Hepatocyte (in vitro differentiated cells): ENCODE results near the gene MEP1A. TPM values are rescaled to one million over a fixed set of nuclear protein-coding genes. Genes with fewer than 3 reads are reported as not detected.
A peak's percentile ranks its signal among the peaks of the same experiment; 100 is the strongest.
"Not testable (repeated sequence)": the region's sequence is repeated elsewhere in the genome, so short reads cannot be mapped to it uniquely, and the experiment has no call there.

Experiments used
- DNase-seq: peaks from one replicate; pipeline ENCODE4 v3.0.0-alpha.2; 2016; ENCODE audit warnings: low spot score
- H2AFZ ChIP-seq: fragments of 200-600 bp; sonication (generic); 2 replicates; pipeline ENCODE4 v1.6.0; 2016; ENCODE audit warnings: antibody characterized with exemption, mild to moderate bottlenecking
- H3K27ac ChIP-seq: fragments of 200-600 bp; sonication (generic); 2 replicates; pipeline ENCODE4 v1.5.1; 2016; ENCODE audit warnings: mild to moderate bottlenecking
- H3K27me3 ChIP-seq: fragments of 200-600 bp; sonication (generic); 2 replicates; pipeline ENCODE4 v1.6.1; 2016
- H3K36me3 ChIP-seq: fragments of 200-600 bp; sonication (generic); replicated peaks from 2 replicates; pipeline ENCODE4 v1.5.1; 2016; ENCODE audit warnings: low read depth; ENCODE audit not compliant: insufficient read depth
- H3K4me1 ChIP-seq: fragments of 200-600 bp; sonication (generic); 2 replicates; pipeline ENCODE4 v1.5.1; 2016; ENCODE audit warnings: mild to moderate bottlenecking, moderate library complexity; ENCODE audit not compliant: insufficient read depth
- H3K4me2 ChIP-seq: fragments of 200-600 bp; sonication (generic); 2 replicates; pipeline ENCODE4 v1.6.0; 2016
- H3K4me3 ChIP-seq: fragments of 200-600 bp; sonication (generic); 2 replicates; pipeline ENCODE4 v1.5.1; 2016; ENCODE audit warnings: mild to moderate bottlenecking
- H3K79me2 ChIP-seq: fragments of 200-600 bp; sonication (generic); 2 replicates; pipeline ENCODE4 v1.6.0; 2017; ENCODE audit warnings: mild to moderate bottlenecking
- H3K9me2 ChIP-seq: fragments of 200-600 bp; sonication (generic); replicated peaks from 2 replicates; pipeline ENCODE4 v1.6.0; 2017; ENCODE audit warnings: mild to moderate bottlenecking; ENCODE audit not compliant: insufficient read depth
- H3K9me3 ChIP-seq: fragments of 200-600 bp; sonication (generic); 2 replicates; pipeline ENCODE4 v1.5.1; 2016; ENCODE audit warnings: low read depth, mild to moderate bottlenecking
- H4K20me1 ChIP-seq: fragments of 200-600 bp; sonication (generic); 2 replicates; pipeline ENCODE4 v1.6.0; 2016; ENCODE audit warnings: mild to moderate bottlenecking; ENCODE audit not compliant: insufficient read depth, poor library complexity, severe bottlenecking
- EZH2 ChIP-seq: fragments of 200-600 bp; sonication (generic); IDR thresholded peaks from 2 replicates; pipeline ENCODE4 v1.6.1; 2016; ENCODE audit warnings: antibody characterized with exemption, mild to moderate bottlenecking, borderline replicate concordance
- EZH2phosphoT487 ChIP-seq: fragments of 200-600 bp; sonication (generic); IDR thresholded peaks from one replicate; pipeline ENCODE4 v1.6.1; 2018; ENCODE audit warnings: antibody characterized with exemption, mild to moderate bottlenecking, low read depth, moderate library complexity; ENCODE audit not compliant: unreplicated experiment, severe bottlenecking
- WGBS: methylation state at CpG from one replicate; pipeline ENCODE4 v1.1.6; 2016; ENCODE audit warnings: low lambda C conversion rate; ENCODE audit errors: missing lambda C conversion rate; 5-methylcytosine and 5-hydroxymethylcytosine counted together
- polyA plus RNA-seq: library from polyadenylated mRNA; unstranded; fragments of >200 nt; fragmentation: Nextera tagmentation; extraction: Ambion mirVana; gene quantifications from 2 replicates; pipeline ENCODE4 v1.2.1, GENCODE V29; 2016
- total RNA-seq: library from RNA; depleted of rRNA; stranded (reverse); fragments of >200 nt; gene quantifications from 2 replicates; pipeline ENCODE4 v1.2.3, GENCODE V29; 2014
- TF ChIP-seq, protein P1 (sequence below): fragments of 200-600 bp; sonication (generic); IDR thresholded peaks from 2 replicates; pipeline ENCODE4 v1.5.1; 2016; ENCODE audit warnings: antibody characterized with exemption, mild to moderate bottlenecking; ENCODE audit not compliant: poor library complexity

The MEP1A gene
- total and polyA plus RNA-seq, 2 experiments from 2014 or later = 62.8 to 94.2 TPM

DNA sequence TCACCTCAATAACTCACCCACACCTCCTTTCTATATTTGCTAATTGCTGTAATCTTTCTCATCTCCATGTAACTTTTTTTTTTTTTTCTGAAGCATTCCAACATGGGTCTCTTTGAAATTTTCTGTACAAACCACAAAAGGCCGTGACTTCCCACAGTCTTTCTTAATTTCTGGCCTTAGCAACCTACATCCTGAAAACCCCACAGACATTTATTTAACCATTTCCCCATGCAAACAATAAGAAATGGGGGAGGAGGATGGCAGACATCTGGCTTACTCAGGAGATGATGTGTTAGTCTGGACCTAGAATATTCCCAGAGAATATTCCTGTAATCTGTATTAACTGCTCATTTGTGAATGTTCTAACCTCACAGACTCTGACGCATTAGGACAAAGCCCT is 57.6 kb downstream of the MEP1A start:
- no peak overlapping the region for H2AFZ ChIP-seq
- no peaks in the 10 kb centered on the region for H4K20me1 ChIP-seq
- no peaks in the 10 kb centered on the region for H3K9me2 ChIP-seq
- no peak overlapping the region for H3K4me3 ChIP-seq
- no peak overlapping the region for H3K4me2 ChIP-seq
- no peaks in the 10 kb centered on the region for H3K9me3 ChIP-seq
- 98% methylated on average over 2 of the region's 2 CpGs for whole genome bisulfite sequencing
- H3K36me3 ChIP-seq = no peaks in the 10 kb centered on the region
- DNase-seq = no peak
- H3K79me2 ChIP-seq = no peaks in the 10 kb centered on the region
- no peaks in the 10 kb centered on the region for H3K4me1 ChIP-seq
- TF ChIP-seq EZH2phosphoT487 (no peak), EZH2 (no peak)
- TF ChIP-seq, protein P1, sequence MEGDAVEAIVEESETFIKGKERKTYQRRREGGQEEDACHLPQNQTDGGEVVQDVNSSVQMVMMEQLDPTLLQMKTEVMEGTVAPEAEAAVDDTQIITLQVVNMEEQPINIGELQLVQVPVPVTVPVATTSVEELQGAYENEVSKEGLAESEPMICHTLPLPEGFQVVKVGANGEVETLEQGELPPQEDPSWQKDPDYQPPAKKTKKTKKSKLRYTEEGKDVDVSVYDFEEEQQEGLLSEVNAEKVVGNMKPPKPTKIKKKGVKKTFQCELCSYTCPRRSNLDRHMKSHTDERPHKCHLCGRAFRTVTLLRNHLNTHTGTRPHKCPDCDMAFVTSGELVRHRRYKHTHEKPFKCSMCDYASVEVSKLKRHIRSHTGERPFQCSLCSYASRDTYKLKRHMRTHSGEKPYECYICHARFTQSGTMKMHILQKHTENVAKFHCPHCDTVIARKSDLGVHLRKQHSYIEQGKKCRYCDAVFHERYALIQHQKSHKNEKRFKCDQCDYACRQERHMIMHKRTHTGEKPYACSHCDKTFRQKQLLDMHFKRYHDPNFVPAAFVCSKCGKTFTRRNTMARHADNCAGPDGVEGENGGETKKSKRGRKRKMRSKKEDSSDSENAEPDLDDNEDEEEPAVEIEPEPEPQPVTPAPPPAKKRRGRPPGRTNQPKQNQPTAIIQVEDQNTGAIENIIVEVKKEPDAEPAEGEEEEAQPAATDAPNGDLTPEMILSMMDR = no peak
- no peak overlapping the region for H3K27ac ChIP-seq
- H3K27me3 ChIP-seq = no peaks in the 10 kb centered on the region

DNA sequence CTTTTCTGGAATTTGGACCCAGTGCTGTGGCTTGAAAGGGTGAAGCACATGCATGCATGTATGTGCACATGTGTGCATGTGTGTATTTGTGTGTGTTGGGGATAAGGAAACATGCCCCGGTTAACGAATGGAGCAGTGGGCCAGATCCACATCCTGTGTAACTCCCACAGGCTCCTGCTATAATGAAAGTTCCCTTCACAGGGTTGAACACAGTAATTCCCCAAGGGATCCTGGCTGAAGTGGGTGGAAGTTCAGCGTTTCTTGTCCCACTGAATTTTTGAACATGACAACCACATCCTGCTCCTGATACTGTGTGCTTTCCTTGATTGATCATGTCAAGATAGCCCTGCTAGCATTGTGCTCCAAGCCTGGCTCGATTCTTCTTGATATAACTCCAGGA is 58.4 kb downstream of the MEP1A start:
- H3K4me2 ChIP-seq, H3K36me3 ChIP-seq, H3K9me3 ChIP-seq, H3K4me1 ChIP-seq, DNase-seq, H3K79me2 ChIP-seq, H3K27me3 ChIP-seq, H3K27ac ChIP-seq, H3K9me2 ChIP-seq, H2AFZ ChIP-seq, H3K4me3 ChIP-seq, H4K20me1 ChIP-seq: not testable (repeated sequence)
- WGBS = 96% methylated on average over 4 of the region's 4 CpGs

DNA sequence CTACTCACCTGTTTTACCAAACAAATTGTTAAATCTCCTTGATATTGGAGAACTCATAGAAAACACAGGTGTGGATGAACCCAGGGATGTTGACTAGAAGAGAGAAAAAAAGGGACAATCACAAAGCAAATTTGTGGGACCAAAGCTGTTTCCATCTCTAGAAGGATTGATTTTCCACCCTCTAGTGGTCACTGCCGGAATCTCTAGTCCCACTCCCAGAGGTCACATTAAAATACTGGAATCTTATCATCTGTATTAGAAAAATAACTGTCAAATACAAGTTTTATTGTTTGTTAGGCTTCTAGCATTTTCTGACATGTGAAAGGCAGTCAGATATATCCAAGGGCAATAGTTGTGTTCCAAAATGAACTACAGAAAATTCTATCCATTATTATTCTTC is 62.8 kb downstream of the MEP1A start:
- not testable (repeated sequence) for H3K27ac ChIP-seq, H3K27me3 ChIP-seq, H3K9me3 ChIP-seq, H3K4me3 ChIP-seq, H3K4me2 ChIP-seq, H3K9me2 ChIP-seq, H2AFZ ChIP-seq, H4K20me1 ChIP-seq, H3K79me2 ChIP-seq, H3K36me3 ChIP-seq, H3K4me1 ChIP-seq
- peak; percentile 29 for DNase-seq
- 4% methylated on average over 1 of the region's 1 CpG for WGBS
- TF ChIP-seq, protein P1 = peak; percentile 51

DNA sequence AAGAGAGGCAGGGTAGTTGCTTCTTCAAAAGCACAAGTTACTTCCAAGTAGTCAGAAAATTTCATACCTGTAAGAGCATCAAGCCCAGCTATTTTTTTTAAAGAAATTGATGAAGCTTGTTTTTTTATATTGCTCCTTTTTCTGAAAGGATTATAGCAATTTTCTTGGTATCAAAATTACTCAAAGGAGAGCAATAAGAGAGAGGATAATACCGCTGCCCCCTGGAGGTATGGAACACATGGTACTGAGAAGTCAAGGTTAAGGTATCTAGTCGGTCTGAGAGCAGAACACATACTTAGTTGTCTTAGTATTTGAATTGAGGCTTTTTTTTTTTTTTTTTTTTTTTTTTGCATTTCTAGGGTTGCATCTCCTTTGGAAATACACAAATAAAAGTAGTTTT is 69.2 kb downstream of the MEP1A start:
- H3K27me3 ChIP-seq = no peaks in the 10 kb centered on the region
- H3K79me2 ChIP-seq = no peaks in the 10 kb centered on the region
- DNase-seq = no peak
- TF ChIP-seq EZH2 = no peak
- TF ChIP-seq, protein P1 = no peak
- no peak for TF ChIP-seq EZH2phosphoT487
- no peak overlapping the region for H2AFZ ChIP-seq
- no peak overlapping the region for H3K27ac ChIP-seq
- no peaks in the 10 kb centered on the region for H3K9me2 ChIP-seq
- no peaks in the 10 kb centered on the region for H3K4me1 ChIP-seq
- WGBS = 79% methylated on average over 2 of the region's 2 CpGs
- H3K36me3 ChIP-seq = no peaks in the 10 kb centered on the region
- H3K4me2 ChIP-seq = no peak overlapping the region
- H3K9me3 ChIP-seq = no peaks in the 10 kb centered on the region
- H3K4me3 ChIP-seq = no peak overlapping the region
- H4K20me1 ChIP-seq = no peaks in the 10 kb centered on the region
